Keratinocyte (primary cell): ENCODE data around the gene TGFBI. TPM values are rescaled to one million over a fixed set of nuclear protein-coding genes. Genes with fewer than 3 reads are reported as not detected.

Source experiments
- DNase-seq: peaks from one replicate; pipeline ENCODE4 v3.0.0-alpha.2; 2011; ENCODE audit warnings: low read depth, missing footprints, low spot score
- FAIRE-seq: peaks from 2 replicates; lab custom pipeline; 2011; peaks lifted over from hg19 to GRCh38; lab: Jason Lieb, UNC
- H2AFZ ChIP-seq: 2 replicates; pipeline ENCODE4 v1.6.0; 2012; ENCODE audit warnings: low read length, control low read depth, inconsistent platforms; ENCODE audit not compliant: control insufficient read depth
- H3K27ac ChIP-seq: 2 replicates; pipeline ENCODE4 v1.5.1; 2011; ENCODE audit warnings: low read length; ENCODE audit not compliant: control insufficient read depth, insufficient read depth
- H3K27me3 ChIP-seq: 3 replicates; pipeline ENCODE4 v1.6.0; 2011; ENCODE audit warnings: low read length; ENCODE audit not compliant: control insufficient read depth, insufficient read depth; ENCODE audit errors: extremely low read depth
- H3K36me3 ChIP-seq, 2 experiments: 2 replicates in 1 of 2; 3 replicates in 1 of 2; pipeline ENCODE4 v1.5.1; 2011; ENCODE audit warnings: low read length in 2 of 2, mild to moderate bottlenecking in 1 of 2; ENCODE audit not compliant: control insufficient read depth in 2 of 2, insufficient read depth in 2 of 2; ENCODE audit errors: extremely low read depth in 1 of 2
- H3K4me1 ChIP-seq: 3 replicates; pipeline ENCODE4 v1.5.1; 2011; ENCODE audit warnings: low read length; ENCODE audit not compliant: control insufficient read depth, insufficient read depth; ENCODE audit errors: extremely low read depth
- H3K4me2 ChIP-seq: 3 replicates; pipeline ENCODE4 v1.6.0; 2011; ENCODE audit warnings: low read depth, low read length; ENCODE audit not compliant: control insufficient read depth, insufficient read depth; ENCODE audit errors: extremely low read depth
- H3K4me3 ChIP-seq, 3 experiments: fragments of 200-600 bp in 1 of 3; sonication (generic) in 1 of 3; 2 replicates in 2 of 3; 3 replicates in 1 of 3; pipeline ENCODE4 v1.5.1; 2011 to 2016; ENCODE audit warnings: low read length in 3 of 3, mild to moderate bottlenecking in 3 of 3, control low read depth in 2 of 3, inconsistent platforms in 1 of 3, low read depth in 1 of 3, mixed read lengths in 1 of 3, mixed run types in 1 of 3, moderate library complexity in 1 of 3; ENCODE audit not compliant: control insufficient read depth in 2 of 3, insufficient read depth in 2 of 3; ENCODE audit errors: extremely low read depth in 1 of 3
- H3K79me2 ChIP-seq: 2 replicates; pipeline ENCODE4 v1.6.0; 2012; ENCODE audit warnings: low read length; ENCODE audit not compliant: control insufficient read depth, insufficient read depth
- H3K9ac ChIP-seq: 3 replicates; pipeline ENCODE4 v1.6.0; 2011; ENCODE audit warnings: low read length; ENCODE audit not compliant: control insufficient read depth, insufficient read depth; ENCODE audit errors: extremely low read depth
- H3K9me1 ChIP-seq: 3 replicates; pipeline ENCODE4 v1.6.0; 2011; ENCODE audit warnings: low read length; ENCODE audit not compliant: control insufficient read depth, insufficient read depth; ENCODE audit errors: extremely low read depth
- H3K9me3 ChIP-seq: 2 replicates; pipeline ENCODE4 v1.5.1; 2012; ENCODE audit warnings: low read depth, low read length; ENCODE audit not compliant: control insufficient read depth
- H4K20me1 ChIP-seq: 3 replicates; pipeline ENCODE4 v1.6.0; 2011; ENCODE audit warnings: low read length; ENCODE audit not compliant: control insufficient read depth, insufficient read depth; ENCODE audit errors: extremely low read depth
- EZH2 ChIP-seq: IDR thresholded peaks from one replicate; pipeline ENCODE4 v1.6.1; 2012; ENCODE audit warnings: inconsistent platforms, mild to moderate bottlenecking, low read length, moderate library complexity
- dilution Hi-C: fragments of 300-500 bp; cut with MboI; formaldehyde crosslinking; loops from one replicate; pipeline ENCODE4 v1.7.0; 2020; ENCODE audit warnings: low sequenced_read_pairs; ENCODE audit not compliant: extremely low pct_ligation_motif_present
- polyA plus RNA-seq, 5 experiments: library from polyadenylated mRNA; depleted of rRNA in 3 of 5; stranded (reverse) in 3 of 5; stranded (forward) in 1 of 5; unstranded in 1 of 5; fragments of >200 nt; gene quantifications; 1 replicate in 1 of 5; 2 replicates in 3 of 5; 3 replicates in 1 of 5; pipeline versions ENCODE4 v1.2.1 to v1.2.3, GENCODE V29; 2011 to 2012; ENCODE audit warnings: missing spikeins in 2 of 5, low read depth in 1 of 5, low replicate concordance in 1 of 5
- TF ChIP-seq, protein P1 (sequence below), 3 experiments: IDR thresholded peaks in 1 of 3; conservative IDR thresholded peaks in 1 of 3; optimal IDR thresholded peaks in 1 of 3; 2 replicates in 2 of 3; 3 replicates in 1 of 3; pipeline versions ENCODE3 to v1.5.1; 2011; ENCODE audit warnings: low read length in 3 of 3, mild to moderate bottlenecking in 3 of 3, moderate library complexity in 2 of 3, control low read depth in 1 of 3, inconsistent platforms in 1 of 3; ENCODE audit not compliant: insufficient read depth in 2 of 3; ENCODE audit errors: extremely low read depth in 1 of 3

TGFBI gene
- polyA plus RNA-seq, 1 donor (not counting 4 experiments of a cell fraction or from before 2014, with no cell fraction given): 270 TPM

- no peak for FAIRE-seq
- peak overlapping the region; percentile 25 for H3K4me2 ChIP-seq
These were observed 59.4 kb downstream of the TGFBI start for GRCh38 chr5:136087961-136088871.

DNA sequence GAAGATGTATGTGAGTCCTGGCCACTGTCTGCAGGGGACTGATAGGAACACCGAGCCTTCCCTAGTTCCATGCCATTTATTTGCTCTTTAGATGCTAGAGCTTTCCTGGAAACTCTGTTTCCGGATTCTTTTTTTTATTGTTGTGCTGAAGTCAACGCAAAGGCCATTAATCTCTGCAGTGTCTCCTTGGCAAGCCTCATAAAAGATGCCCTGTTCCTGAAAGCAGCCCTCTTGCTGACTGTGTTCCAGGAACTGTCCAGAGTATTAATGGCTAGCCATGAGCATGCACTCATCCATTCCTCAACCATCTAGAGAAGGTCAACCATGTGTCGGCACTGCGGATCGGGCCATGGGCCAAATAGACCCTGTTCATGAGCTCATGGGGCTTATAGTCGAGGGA is 61.0 kb downstream of the TGFBI start:
- Histone ChIP-seq H3K9me1 (no peaks in the 10 kb centered on the region), H4K20me1 (no peaks in the 10 kb centered on the region), H3K4me3 (no peak overlapping the region), H3K9me3 (no peaks in the 10 kb centered on the region), H3K79me2 (no peaks in the 10 kb centered on the region), H3K27ac (no peak overlapping the region), H3K4me1 (peaks cover 7% of the 10 kb centered on the region), H3K27me3 (no peaks in the 10 kb centered on the region), H3K36me3 (no peaks in the 10 kb centered on the region), H3K9ac (no peak overlapping the region), H3K4me2 (no peak overlapping the region), H2AFZ (no peak overlapping the region)
- no peak for DNase-seq
- TF ChIP-seq EZH2: no peak
- TF ChIP-seq, protein P1, sequence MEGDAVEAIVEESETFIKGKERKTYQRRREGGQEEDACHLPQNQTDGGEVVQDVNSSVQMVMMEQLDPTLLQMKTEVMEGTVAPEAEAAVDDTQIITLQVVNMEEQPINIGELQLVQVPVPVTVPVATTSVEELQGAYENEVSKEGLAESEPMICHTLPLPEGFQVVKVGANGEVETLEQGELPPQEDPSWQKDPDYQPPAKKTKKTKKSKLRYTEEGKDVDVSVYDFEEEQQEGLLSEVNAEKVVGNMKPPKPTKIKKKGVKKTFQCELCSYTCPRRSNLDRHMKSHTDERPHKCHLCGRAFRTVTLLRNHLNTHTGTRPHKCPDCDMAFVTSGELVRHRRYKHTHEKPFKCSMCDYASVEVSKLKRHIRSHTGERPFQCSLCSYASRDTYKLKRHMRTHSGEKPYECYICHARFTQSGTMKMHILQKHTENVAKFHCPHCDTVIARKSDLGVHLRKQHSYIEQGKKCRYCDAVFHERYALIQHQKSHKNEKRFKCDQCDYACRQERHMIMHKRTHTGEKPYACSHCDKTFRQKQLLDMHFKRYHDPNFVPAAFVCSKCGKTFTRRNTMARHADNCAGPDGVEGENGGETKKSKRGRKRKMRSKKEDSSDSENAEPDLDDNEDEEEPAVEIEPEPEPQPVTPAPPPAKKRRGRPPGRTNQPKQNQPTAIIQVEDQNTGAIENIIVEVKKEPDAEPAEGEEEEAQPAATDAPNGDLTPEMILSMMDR (optimal IDR thresholded peaks at IDR 0.05 in 1 of 3, IDR thresholded peaks at IDR 0.05 in 1 of 3, conservative IDR thresholded peaks at IDR 0.05 in 1 of 3; ENCODE audit: extremely low read depth in 1 of 3, insufficient read depth in 2 of 3, low read length in 3 of 3): no peak
- dilution Hi-C loops: no loop called here
- FAIRE-seq: no peak

More at GRCh38 chr5:136087961-136088871, 59.4 kb downstream of the TGFBI start:
- dilution Hi-C loops: no loop called here
- Histone ChIP-seq H3K36me3 (no peaks in the 10 kb centered on the region), H2AFZ (peak overlapping the region; percentile 10), H3K4me3 (no peak overlapping the region), H3K27me3 (no peaks in the 10 kb centered on the region), H4K20me1 (no peaks in the 10 kb centered on the region), H3K27ac (no peak overlapping the region), H3K79me2 (no peaks in the 10 kb centered on the region), H3K4me1 (peaks cover 7% of the 10 kb centered on the region), H3K9me3 (no peaks in the 10 kb centered on the region), H3K9me1 (no peaks in the 10 kb centered on the region), H3K9ac (no peak overlapping the region)
- DNase-seq: no peak
- TF ChIP-seq, protein P1 (optimal IDR thresholded peaks at IDR 0.05 in 1 of 3, IDR thresholded peaks at IDR 0.05 in 1 of 3, conservative IDR thresholded peaks at IDR 0.05 in 1 of 3; ENCODE audit: extremely low read depth in 1 of 3, insufficient read depth in 2 of 3, low read length in 3 of 3): no peak
- TF ChIP-seq EZH2: no peak
